ENCODE results near the gene PLAGL2. TPM values are rescaled to one million over a fixed set of nuclear protein-coding genes. Genes with fewer than 3 reads are reported as not detected.

PLAGL2 gene
- polyA plus RNA-seq, 3 donors from 2014 or later: 1.3 to 3.4 (median 1.6) TPM

DNA sequence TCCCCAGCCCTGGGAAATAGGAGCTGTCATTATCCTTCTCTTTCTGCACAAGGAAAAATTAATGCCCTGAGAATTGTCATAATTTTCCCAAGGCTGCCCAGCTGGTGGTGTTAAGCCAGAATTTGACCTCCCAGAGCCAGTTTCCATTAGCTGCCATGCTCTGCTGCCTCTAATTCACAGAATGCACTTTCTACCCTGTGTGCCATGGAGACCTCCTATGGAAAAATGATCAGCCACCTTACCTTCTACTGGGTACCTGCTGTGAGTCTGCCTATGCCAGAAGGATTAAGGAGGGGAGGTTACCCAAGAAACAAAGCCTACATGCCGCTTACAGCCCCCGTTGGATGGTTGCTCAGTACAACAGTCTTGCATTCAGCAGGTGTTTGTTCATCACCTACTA, 29.3 kb upstream of the PLAGL2 start:
- H3K27me3 Mint-ChIP-seq (ENCODE audit: low read depth in 3 of 3): peaks cover 0 to 4% (median 0%) of the 10 kb centered on the region in 3 donors
- peaks cover 18 to 23% (median 19%) of the 10 kb centered on the region in 3 donors for H3K36me3 Mint-ChIP-seq
- no peaks in the 10 kb centered on the region for H3K9me3 Mint-ChIP-seq
- DNase-seq: no peak
- H3K4me3 Mint-ChIP-seq: no peak overlapping the region
- H3K27ac Mint-ChIP-seq: peak overlapping the region in 1 of 6 donors; percentile 19
- H3K4me1 Mint-ChIP-seq: peaks cover 13 to 15% of the 10 kb centered on the region in 2 donors

DNA sequence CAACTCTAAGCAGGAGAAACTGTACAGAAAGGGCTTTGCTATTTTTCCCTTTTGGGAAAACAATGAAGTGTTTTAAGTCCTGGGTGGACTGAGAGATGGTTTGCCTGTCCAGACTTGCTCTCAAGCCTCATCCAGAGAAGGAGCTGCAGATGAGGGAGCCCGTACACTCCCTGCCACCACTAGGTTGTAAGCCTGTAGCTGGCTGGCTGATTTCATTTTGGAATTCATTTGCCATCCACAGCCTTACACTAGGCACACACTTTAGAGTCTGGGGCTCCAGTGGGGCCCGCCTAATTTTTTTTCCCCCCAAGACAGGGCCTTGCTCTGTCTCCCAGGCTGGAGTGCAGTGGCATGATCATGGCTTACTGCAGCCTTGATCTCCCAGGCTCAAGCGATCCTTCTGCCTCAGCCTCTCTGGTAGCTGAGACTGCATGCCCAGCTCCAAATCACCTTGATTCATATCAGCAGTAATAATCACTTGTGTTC, 28.5 kb upstream of the PLAGL2 start:
- DNase-seq: no peak
- peaks cover 19 to 26% (median 24%) of the 10 kb centered on the region in 3 donors for H3K36me3 Mint-ChIP-seq
- peaks cover 0 to 4% (median 0%) of the 10 kb centered on the region in 3 donors for H3K27me3 Mint-ChIP-seq (ENCODE audit: low read depth in 3 of 3)
- H3K9me3 Mint-ChIP-seq: no peaks in the 10 kb centered on the region
- peaks cover 18 to 22% of the 10 kb centered on the region in 2 donors for H3K4me1 Mint-ChIP-seq
- no peak overlapping the region for H3K27ac Mint-ChIP-seq
- H3K4me3 Mint-ChIP-seq: no peak overlapping the region

DNA sequence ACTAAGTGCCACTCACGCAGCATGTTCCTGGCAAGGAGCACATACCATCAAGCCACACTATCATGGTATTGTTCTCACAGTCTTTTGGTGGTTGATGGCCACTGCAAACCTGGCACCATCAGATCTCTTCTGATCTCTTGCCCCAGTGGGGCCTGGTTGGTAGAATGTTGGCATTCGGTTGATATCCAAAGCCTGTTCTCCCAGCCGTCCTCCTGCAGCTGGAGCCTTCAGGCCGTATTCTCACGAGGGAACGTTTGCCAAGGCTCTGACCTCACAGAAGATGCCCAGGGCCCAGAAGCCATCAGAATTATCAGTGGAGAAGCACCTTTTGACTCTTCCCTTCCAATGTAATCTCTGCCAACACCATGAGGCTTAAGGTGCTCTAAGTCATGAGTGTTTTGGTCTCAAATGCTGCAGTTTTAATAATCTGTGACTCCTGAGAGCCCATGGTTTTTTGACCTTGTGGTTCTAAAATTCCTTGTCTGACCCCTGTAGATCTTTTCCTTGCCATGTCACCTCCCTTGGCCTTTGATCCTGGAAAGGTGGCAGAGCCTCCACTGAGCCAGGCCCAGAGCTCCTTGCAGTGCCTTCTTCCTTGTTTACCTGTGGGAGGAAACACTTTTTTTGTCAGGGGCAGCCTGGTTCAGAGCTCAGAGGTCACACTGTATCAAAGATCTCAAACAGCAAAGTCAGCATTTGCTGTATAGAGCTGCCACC, 27.9 kb upstream of the PLAGL2 start:
- Mint-ChIP-seq H3K27me3 (ENCODE audit: low read depth in 3 of 3) (peaks cover 0 to 4% (median 0%) of the 10 kb centered on the region in 3 donors), H3K4me3 (no peak overlapping the region), H3K4me1 (peaks cover 18 to 23% of the 10 kb centered on the region in 2 donors), H3K27ac (no peak overlapping the region), H3K9me3 (no peaks in the 10 kb centered on the region), H3K36me3 (peaks cover 19 to 32% (median 29%) of the 10 kb centered on the region in 3 donors)
- DNase-seq: no peak

DNA sequence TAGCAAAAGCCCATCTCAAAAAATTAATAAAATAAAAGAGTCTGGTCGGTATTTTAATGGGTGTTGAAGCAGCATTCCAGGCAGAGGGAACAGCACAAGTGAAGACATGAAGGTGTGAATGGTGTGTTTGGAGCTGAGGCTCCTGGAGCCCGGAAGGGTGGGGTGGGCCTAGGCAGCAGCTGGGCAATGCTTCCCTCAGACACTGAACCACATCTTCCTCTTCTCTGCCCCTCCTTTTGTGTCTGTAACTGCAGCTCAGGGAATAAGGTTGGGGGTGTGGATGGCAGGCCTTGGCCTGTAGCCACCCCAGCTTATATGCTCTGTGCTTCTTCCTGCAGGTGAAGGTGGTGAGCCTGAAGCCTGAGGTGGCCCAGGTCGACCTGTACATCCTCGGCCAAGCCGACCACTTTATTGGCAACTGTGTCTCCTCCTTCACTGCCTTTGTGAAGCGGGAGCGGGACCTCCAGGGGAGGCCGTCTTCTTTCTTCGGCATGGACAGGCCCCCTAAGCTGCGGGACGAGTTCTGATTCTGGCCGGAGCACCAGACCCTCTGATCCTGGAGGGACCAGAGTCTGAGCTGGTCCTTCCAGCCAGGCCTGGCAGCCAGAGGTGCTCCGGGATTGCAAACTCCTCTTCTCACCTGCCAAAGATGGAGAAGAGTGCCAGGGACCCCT, 26.7 kb upstream of the PLAGL2 start:
- no peak for DNase-seq
- H3K27ac Mint-ChIP-seq: no peak overlapping the region
- H3K4me1 Mint-ChIP-seq: peaks cover 17 to 23% of the 10 kb centered on the region in 2 donors
- no peak overlapping the region for H3K4me3 Mint-ChIP-seq
- H3K27me3 Mint-ChIP-seq (ENCODE audit: low read depth in 3 of 3): peaks cover 0 to 4% (median 0%) of the 10 kb centered on the region in 3 donors
- peaks cover 21 to 34% (median 29%) of the 10 kb centered on the region in 3 donors for H3K36me3 Mint-ChIP-seq
- no peaks in the 10 kb centered on the region for H3K9me3 Mint-ChIP-seq

DNA sequence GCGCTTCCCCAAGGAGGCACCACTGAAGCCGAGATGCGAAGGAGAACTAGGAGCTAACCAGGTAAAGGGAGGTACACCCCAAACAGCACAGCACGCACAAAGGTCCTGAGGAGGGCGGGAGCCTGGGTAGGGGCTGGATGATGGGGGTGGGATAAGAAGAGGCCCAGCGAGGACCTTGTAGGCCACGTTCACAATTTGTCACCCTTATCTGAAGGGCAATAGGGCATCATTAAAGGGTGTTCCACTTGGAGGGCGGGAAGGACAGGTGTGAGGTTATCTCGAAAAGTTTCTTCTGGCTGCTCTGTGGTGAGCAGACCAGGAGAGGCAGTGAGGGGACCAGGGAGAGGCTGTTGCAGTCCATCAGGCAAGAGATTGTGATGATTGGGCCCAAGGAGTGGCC, 25.7 kb upstream of the PLAGL2 start:
- Mint-ChIP-seq H3K27me3 (ENCODE audit: low read depth in 3 of 3) (peaks cover 0 to 4% (median 0%) of the 10 kb centered on the region in 3 donors), H3K4me3 (no peak overlapping the region), H3K36me3 (peaks cover 26 to 39% (median 29%) of the 10 kb centered on the region in 3 donors), H3K4me1 (peaks cover 17 to 23% of the 10 kb centered on the region in 2 donors), H3K27ac (peak overlapping the region in 2 of 6 donors; percentile 24 to 62), H3K9me3 (no peaks in the 10 kb centered on the region)
- no peak for DNase-seq

DNA sequence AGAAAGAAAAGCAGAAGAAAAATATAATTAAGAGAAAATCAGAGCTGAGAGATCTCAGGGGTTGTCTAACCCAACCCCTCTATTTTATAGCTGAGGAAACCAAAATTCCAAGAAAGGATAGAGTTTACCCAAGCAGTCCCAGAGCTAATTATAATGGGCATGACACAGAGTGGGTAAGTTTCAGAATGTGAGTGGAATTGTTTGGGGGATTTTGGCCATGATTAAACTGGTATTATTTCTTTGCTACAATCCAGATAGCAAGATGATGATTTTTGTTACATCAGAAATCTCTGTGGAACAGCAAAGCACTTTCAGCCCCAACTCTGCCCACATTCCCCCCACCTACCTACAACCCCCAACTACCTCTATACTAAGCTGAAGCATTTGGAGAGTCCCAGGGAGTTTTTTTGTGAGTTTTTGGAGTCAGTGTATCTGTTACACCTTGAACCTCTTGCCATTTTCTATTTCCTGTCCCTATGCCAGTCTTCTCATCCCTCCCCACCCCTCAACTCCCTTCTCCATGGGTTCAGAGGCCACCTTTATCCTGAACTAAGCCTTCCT, 24.9 kb upstream of the PLAGL2 start:
- Mint-ChIP-seq H3K27me3 (ENCODE audit: low read depth in 3 of 3) (peaks cover 0 to 4% (median 0%) of the 10 kb centered on the region in 3 donors), H3K4me1 (peaks cover 17 to 23% of the 10 kb centered on the region in 2 donors), H3K36me3 (peaks cover 26 to 43% (median 29%) of the 10 kb centered on the region in 3 donors)

DNA sequence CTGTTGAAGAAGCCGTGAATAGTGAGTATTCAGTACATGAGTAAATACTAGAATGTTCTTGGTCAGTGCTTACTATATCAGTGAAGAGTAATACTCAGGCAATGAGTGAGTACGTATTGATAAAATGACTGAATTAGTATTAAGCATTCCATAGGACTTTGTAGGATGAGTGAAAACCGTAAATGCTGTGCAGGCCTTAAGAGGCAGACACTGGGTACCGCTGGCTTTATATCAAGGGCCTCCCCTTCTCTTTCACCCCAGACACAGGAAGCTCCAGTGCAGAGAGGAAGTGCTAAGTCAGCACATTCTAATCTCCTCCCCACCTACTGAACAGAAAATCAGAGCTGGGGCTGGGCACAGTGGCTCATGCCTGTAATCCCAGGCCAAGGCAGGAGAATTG, 24.3 kb upstream of the PLAGL2 start:
- Mint-ChIP-seq H3K4me3 (peak overlapping the region in 2 of 5 donors; percentile 27 to 44), H3K27ac (peak overlapping the region; percentile 9 to 91 (median 68)), H3K36me3 (peaks cover 26 to 43% (median 29%) of the 10 kb centered on the region in 3 donors), H3K27me3 (ENCODE audit: low read depth in 3 of 3) (peaks cover 0 to 4% (median 0%) of the 10 kb centered on the region in 3 donors), H3K9me3 (no peaks in the 10 kb centered on the region), H3K4me1 (peaks cover 17 to 23% of the 10 kb centered on the region in 2 donors)
- DNase-seq: peak in 2 of 3 donors; percentile 6 to 34

More for the DNA sequence above, 24.9 kb upstream of the PLAGL2 start:
- Mint-ChIP-seq H3K27ac (peak overlapping the region in 4 of 6 donors; percentile 9 to 91 (median 88)), H3K4me3 (peak overlapping the region in 2 of 5 donors; percentile 18), H3K9me3 (no peaks in the 10 kb centered on the region)
- no peak for DNase-seq

DNA sequence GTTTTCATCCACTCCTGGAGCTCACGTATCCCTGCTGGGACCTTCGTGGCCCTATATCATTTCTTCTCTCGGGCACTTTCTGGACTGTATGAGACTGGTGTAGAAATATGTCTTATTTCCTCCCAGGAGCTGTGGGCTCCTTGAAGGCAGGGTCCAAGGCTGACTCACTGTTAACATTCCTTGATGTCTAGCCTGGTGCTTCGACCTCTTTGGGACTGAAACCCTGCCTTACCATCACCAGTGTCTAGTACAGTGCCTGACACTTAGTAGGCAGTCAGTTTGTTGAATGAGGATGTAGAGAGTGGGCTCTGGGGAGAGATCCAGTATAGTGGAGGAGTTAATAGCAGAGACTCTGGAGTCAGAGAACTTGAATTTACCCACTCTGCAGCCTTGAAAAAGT, 23.7 kb upstream of the PLAGL2 start:
- no peak for DNase-seq
- peaks cover 17 to 23% of the 10 kb centered on the region in 2 donors for H3K4me1 Mint-ChIP-seq
- H3K36me3 Mint-ChIP-seq: peaks cover 29 to 43% (median 29%) of the 10 kb centered on the region in 3 donors
- no peaks in the 10 kb centered on the region for H3K9me3 Mint-ChIP-seq
- H3K27me3 Mint-ChIP-seq (ENCODE audit: low read depth in 3 of 3): peaks cover 0 to 4% (median 0%) of the 10 kb centered on the region in 3 donors
- H3K27ac Mint-ChIP-seq: peak overlapping the region in 4 of 6 donors; percentile 55 to 91 (median 74)
- no peak overlapping the region for H3K4me3 Mint-ChIP-seq

DNA sequence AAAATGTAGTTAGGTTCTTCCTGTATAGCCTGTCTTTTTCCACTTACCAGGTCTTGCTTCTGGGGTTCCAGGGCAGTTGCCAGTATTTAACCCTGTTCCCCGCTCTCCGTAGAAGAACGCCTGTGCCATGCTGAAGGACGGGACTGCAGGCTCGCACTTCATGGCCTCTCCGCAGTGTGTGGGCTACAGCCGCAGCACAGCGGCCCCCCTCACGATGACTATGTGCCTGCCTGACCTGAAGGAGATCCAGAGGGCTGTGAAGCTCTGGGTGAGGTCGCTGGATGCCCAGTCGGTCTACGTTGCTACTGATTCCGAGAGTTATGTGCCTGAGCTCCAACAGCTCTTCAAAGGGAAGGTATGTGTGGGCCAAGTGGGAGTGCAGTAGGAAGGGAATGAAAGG, 23.2 kb upstream of the PLAGL2 start:
- no peak overlapping the region for H3K4me3 Mint-ChIP-seq
- H3K4me1 Mint-ChIP-seq: peaks cover 17 to 23% of the 10 kb centered on the region in 2 donors
- H3K36me3 Mint-ChIP-seq: peaks cover 28 to 42% (median 28%) of the 10 kb centered on the region in 3 donors
- peak overlapping the region in 2 of 6 donors; percentile 3 to 49 for H3K27ac Mint-ChIP-seq
- no peak for DNase-seq
- H3K9me3 Mint-ChIP-seq: no peaks in the 10 kb centered on the region
- peaks cover 0 to 4% (median 0%) of the 10 kb centered on the region in 3 donors for H3K27me3 Mint-ChIP-seq (ENCODE audit: low read depth in 3 of 3)

DNA sequence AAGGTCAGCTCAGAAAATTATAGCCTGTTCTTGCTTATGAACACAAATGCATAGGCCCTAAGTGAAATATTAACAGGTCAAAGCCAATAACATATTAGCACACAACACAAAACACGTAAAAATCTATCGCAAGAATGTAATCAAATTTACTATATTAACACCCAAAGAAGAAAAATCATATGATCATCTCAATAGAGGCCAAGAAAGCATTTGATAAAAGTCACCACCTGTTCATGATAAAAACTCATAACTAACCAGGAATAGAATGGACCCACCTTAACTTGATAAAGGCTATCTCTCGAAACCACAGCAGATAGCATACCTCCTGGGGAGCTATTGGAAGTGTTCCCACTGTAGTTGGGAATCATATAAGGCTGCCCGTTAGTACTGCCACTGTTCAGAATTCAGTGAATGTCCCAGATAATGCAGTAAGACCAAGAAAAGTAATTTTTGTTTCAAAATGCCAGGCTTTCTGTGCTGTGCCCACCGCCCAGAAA, 21.8 kb upstream of the PLAGL2 start:
- DNase-seq: no peak
- H3K4me1 Mint-ChIP-seq: peaks cover 17 to 23% of the 10 kb centered on the region in 2 donors
- H3K27me3 Mint-ChIP-seq (ENCODE audit: low read depth in 3 of 3): no peaks in the 10 kb centered on the region
- peak overlapping the region in 1 of 6 donors; percentile 42 for H3K27ac Mint-ChIP-seq
- no peaks in the 10 kb centered on the region for H3K9me3 Mint-ChIP-seq
- peaks cover 17 to 33% (median 24%) of the 10 kb centered on the region in 3 donors for H3K36me3 Mint-ChIP-seq
- no peak overlapping the region for H3K4me3 Mint-ChIP-seq

DNA sequence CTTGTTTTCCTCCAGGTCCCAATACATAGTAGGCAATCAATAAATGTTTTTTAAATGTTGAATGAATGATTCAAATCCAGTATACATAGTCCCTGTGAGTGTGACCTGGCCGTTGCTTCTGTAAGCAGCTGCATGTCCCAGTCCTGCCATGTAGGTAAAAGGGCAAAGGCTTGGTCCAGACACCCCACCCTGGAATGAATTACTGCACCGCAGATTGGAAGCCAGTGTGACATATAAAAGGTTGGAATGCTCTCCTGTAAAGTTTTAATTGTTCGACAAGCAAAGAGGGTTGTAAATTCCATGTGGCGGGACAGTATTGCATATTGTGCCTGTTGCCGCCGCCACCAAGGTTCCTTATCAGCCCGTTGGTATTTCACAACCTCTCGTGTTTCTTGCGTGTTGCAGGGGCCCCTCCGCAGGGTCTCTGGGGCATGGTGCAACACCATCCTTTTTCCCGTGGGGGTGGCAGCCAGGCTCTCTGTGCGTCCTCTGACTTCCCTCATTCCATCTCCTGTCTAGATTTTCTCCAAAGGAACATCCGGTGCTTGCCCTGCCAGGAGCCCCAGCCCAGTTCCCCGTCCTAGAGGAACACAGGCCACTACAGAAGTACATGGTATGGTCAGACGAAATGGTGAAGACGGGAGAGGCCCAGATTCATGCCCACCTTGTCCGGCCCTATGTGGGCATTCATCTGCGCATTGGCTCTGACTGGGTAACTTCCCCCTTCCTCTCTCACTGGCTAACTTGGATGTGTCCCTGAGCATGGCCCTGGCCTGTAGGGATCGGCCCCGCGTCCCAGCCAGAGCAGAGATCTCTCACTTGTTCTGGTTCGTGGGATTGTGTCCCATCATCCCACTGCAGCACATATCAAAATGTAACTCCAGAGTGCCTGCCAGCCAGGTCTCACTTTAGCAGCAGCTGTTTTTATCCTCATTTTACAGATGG, 20.5 kb upstream of the PLAGL2 start:
- H3K4me1 Mint-ChIP-seq: peaks cover 16 to 20% of the 10 kb centered on the region in 2 donors
- H3K9me3 Mint-ChIP-seq: no peaks in the 10 kb centered on the region
- peaks cover 13 to 30% (median 19%) of the 10 kb centered on the region in 3 donors for H3K36me3 Mint-ChIP-seq
- H3K4me3 Mint-ChIP-seq: no peak overlapping the region
- no peak for DNase-seq
- H3K27ac Mint-ChIP-seq: no peak overlapping the region
- H3K27me3 Mint-ChIP-seq (ENCODE audit: low read depth in 3 of 3): no peaks in the 10 kb centered on the region

DNA sequence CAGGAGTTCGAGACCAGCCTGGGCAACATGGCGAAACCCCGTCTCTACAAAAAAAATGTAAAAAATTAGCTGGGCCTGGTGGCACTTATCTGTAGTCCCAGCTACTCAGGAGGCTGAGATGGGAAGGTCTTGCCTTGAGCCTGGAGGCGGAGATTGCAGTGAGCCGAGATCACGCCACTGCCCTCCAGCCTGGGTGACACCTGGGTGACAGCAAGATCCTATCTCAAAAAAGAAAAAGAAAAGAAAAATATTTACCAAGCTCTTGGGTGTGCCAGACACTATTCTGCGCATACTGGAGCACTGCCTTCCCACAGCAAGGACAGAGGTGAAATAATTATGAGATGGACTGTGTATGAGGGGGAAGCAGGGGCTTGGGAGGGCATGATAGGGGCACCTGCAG, 19.8 kb upstream of the PLAGL2 start:
- no peaks in the 10 kb centered on the region for H3K9me3 Mint-ChIP-seq
- no peaks in the 10 kb centered on the region for H3K27me3 Mint-ChIP-seq (ENCODE audit: low read depth in 3 of 3)
- peaks cover 10 to 13% of the 10 kb centered on the region in 2 donors for H3K4me1 Mint-ChIP-seq
- DNase-seq: no peak
- no peak overlapping the region for H3K27ac Mint-ChIP-seq
- peaks cover 11 to 29% (median 15%) of the 10 kb centered on the region in 3 donors for H3K36me3 Mint-ChIP-seq
- H3K4me3 Mint-ChIP-seq: no peak overlapping the region
